ENCODE data around the gene FLOT1. TPM values are rescaled to one million over a fixed set of nuclear protein-coding genes. Genes with fewer than 3 reads are reported as not detected.

The FLOT1 gene
- total and polyA plus RNA-seq, 2 of the 13 experiments (the other 11 are each of a cell fraction or from before 2014, with no cell fraction given), result 82.3 to 130 TPM

GRCh38 chr6:30749554-30750378 is 7.3 kb upstream of the FLOT1 start (continued):
- no peak for TF ChIP-seq RORA (CRISPR knock-in tag; IDR thresholded peaks at IDR 0.05)
- TF ChIP-seq SNRNP70 (IDR thresholded peaks at IDR 0.05; ENCODE audit: low read depth, low read length), result no peak
- TF ChIP-seq REPIN1 (CRISPR knock-in tag; IDR thresholded peaks at IDR 0.05; ENCODE audit: borderline replicate concordance, low read depth), result no peak
- TF ChIP-seq RARA (CRISPR knock-in tag; IDR thresholded peaks at IDR 0.05), result peak; percentile 44
- TF ChIP-seq HIVEP1 (CRISPR knock-in tag; IDR thresholded peaks at IDR 0.05), result no peak
- TF ChIP-seq ZNF788 (CRISPR knock-in tag; IDR thresholded peaks at IDR 0.05; ENCODE audit: borderline replicate concordance), result no peak
- TF ChIP-seq ZNF879 (CRISPR knock-in tag; IDR thresholded peaks at IDR 0.05), result 0 out of 2 replicates have a peak, but pooled peaks have one; percentile 20
- TF ChIP-seq U2AF1 (optimal IDR thresholded peaks at IDR 0.05; ENCODE audit: low read depth, low read length), result no peak
- no peak; the same call in 1 of the 2 replicates for TF ChIP-seq RNF219 (CRISPR knock-in tag; IDR thresholded peaks at IDR 0.05)
- 0 out of 2 replicates have a peak, but pooled peaks have one; percentile 13 for TF ChIP-seq HDAC2 (CRISPR knock-in tag; IDR thresholded peaks at IDR 0.05)
- TF ChIP-seq NAIF1 (CRISPR knock-in tag; IDR thresholded peaks at IDR 0.05; ENCODE audit: borderline replicate concordance), result no peak
- TF ChIP-seq IRX3 (CRISPR knock-in tag; IDR thresholded peaks at IDR 0.05; ENCODE audit: borderline replicate concordance, low read depth), result no peak
- no peak for TF ChIP-seq CTCF (CRISPR knock-in tag; IDR thresholded peaks at IDR 0.05)
- no peak for TF ChIP-seq KLF12 (CRISPR knock-in tag; IDR thresholded peaks at IDR 0.05; ENCODE audit: borderline replicate concordance)
- no peak for TF ChIP-seq SNAPC5 (CRISPR knock-in tag; IDR thresholded peaks at IDR 0.05; ENCODE audit: borderline replicate concordance)
- TF ChIP-seq ZNF7 (CRISPR knock-in tag; IDR thresholded peaks at IDR 0.05), result no peak
- TF ChIP-seq SIN3B (IDR thresholded peaks at IDR 0.05; ENCODE audit: low read length), result no peak
- no peak for TF ChIP-seq ZNF790 (CRISPR knock-in tag; IDR thresholded peaks at IDR 0.05; ENCODE audit: borderline replicate concordance)
- TF ChIP-seq MIER2 (CRISPR knock-in tag; IDR thresholded peaks at IDR 0.05), result no peak
- no peak for TF ChIP-seq MXD3 (CRISPR knock-in tag; IDR thresholded peaks at IDR 0.05)
- peak; percentile 10; the same call in 1 of the 2 replicates for TF ChIP-seq ZKSCAN8 (CRISPR knock-in tag; IDR thresholded peaks at IDR 0.05; ENCODE audit: borderline replicate concordance)
- TF ChIP-seq SNAI1 (CRISPR knock-in tag; IDR thresholded peaks at IDR 0.05; ENCODE audit: borderline replicate concordance), result no peak
- TF ChIP-seq MBD4 (IDR thresholded peaks at IDR 0.05; ENCODE audit: borderline replicate concordance, low read length), result no peak
- peak; percentile 62; the same call in 1 of the 2 replicates for TF ChIP-seq MEF2D (CRISPR knock-in tag; IDR thresholded peaks at IDR 0.05)
